Thoracic aorta (tissue), 2 donors: ENCODE measurements around the gene CAMK2B. TPM values are rescaled to one million over a fixed set of nuclear protein-coding genes. Genes with fewer than 3 reads are reported as not detected.

Source experiments
- ATAC-seq: fragments of 150-250 bp; one replicate; pipeline ENCODE4 v1.8.0; 2017; ENCODE audit warnings: low read depth; ENCODE audit not compliant: insufficient number of reproducible peaks, low FRiP score
- DNase-seq: peaks from one replicate; pipeline ENCODE4 v3.0.0-alpha.2; 2020; ENCODE audit warnings: low spot score
- H3K27ac ChIP-seq, 2 donors: fragments of 200-600 bp; sonication (generic); 1 replicate in 1 of 2; 2 replicates in 1 of 2; pipeline ENCODE4 v1.5.1; 2016; ENCODE audit warnings: mild to moderate bottlenecking in 2 of 2, moderate library complexity in 2 of 2
- H3K27me3 ChIP-seq: fragments of 200-600 bp; sonication (generic); replicated peaks from 2 replicates; pipeline ENCODE4 v1.6.0; 2016; ENCODE audit warnings: mild to moderate bottlenecking; ENCODE audit not compliant: insufficient read depth
- H3K36me3 ChIP-seq: fragments of 200-600 bp; sonication (generic); one replicate; pipeline ENCODE4 v1.5.1; 2016
- H3K4me1 ChIP-seq, 2 donors: fragments of 200-600 bp; sonication (generic); 1 replicate in 1 of 2; 2 replicates in 1 of 2; pipeline versions ENCODE4 v1.5.1 to v1.6.0; 2016; ENCODE audit warnings: low read depth in 2 of 2, mild to moderate bottlenecking in 1 of 2; ENCODE audit not compliant: control insufficient read depth in 1 of 2
- H3K4me3 ChIP-seq: fragments of 200-600 bp; sonication (generic); 2 replicates; pipeline ENCODE4 v1.5.1; 2016; ENCODE audit warnings: mild to moderate bottlenecking
- H3K9me3 ChIP-seq: fragments of 200-600 bp; sonication (generic); 2 replicates; pipeline ENCODE4 v1.5.1; 2016
- CTCF ChIP-seq: fragments of 200-600 bp; sonication (generic); IDR thresholded peaks from one replicate; pipeline ENCODE4 v1.5.1; 2019; ENCODE audit warnings: antibody characterized with exemption
- total RNA-seq, 2 donors: library from RNA; depleted of rRNA; stranded (reverse); fragments of >200 nt; gene quantifications; one replicate each; pipeline versions ENCODE4 v1.1.0 to v1.2.3, GENCODE V29; 2016

The CAMK2B gene
- total RNA-seq, 2 donors from 2014 or later, result 1.5 to 2.8 TPM

GRCh38 chr7:44187636-44188416 is 137.6 kb downstream of the CAMK2B start:
- no peak for TF ChIP-seq CTCF
- H3K9me3 ChIP-seq, result no peaks in the 10 kb centered on the region
- ATAC-seq (no peak), DNase-seq (no peak)
- no peak overlapping the region for H3K27ac ChIP-seq
- no peaks in the 10 kb centered on the region for H3K27me3 ChIP-seq
- H3K4me1 ChIP-seq, result no peaks in the 10 kb centered on the region
- H3K4me3 ChIP-seq, result no peak overlapping the region
- H3K36me3 ChIP-seq, result no peaks in the 10 kb centered on the region

- no peaks in the 10 kb centered on the region for H3K27me3 ChIP-seq
- H3K9me3 ChIP-seq, result no peaks in the 10 kb centered on the region
- H3K4me1 ChIP-seq, result no peaks in the 10 kb centered on the region
- no peak for ATAC-seq
- no peak overlapping the region for H3K27ac ChIP-seq
- H3K4me3 ChIP-seq, result no peak overlapping the region
- H3K36me3 ChIP-seq, result no peaks in the 10 kb centered on the region
- TF ChIP-seq CTCF, result no peak
- no peak for DNase-seq
These were observed 138.7 kb downstream of the CAMK2B start for GRCh38 chr7:44186736-44187135.

GRCh38 chr7:44185729-44186128 is 139.7 kb downstream of the CAMK2B start:
- Histone ChIP-seq H3K4me3 (no peak overlapping the region), H3K27ac (no peak overlapping the region), H3K36me3 (no peaks in the 10 kb centered on the region), H3K9me3 (no peaks in the 10 kb centered on the region), H3K27me3 (no peaks in the 10 kb centered on the region), H3K4me1 (no peaks in the 10 kb centered on the region)
- TF ChIP-seq CTCF, result no peak
- ATAC-seq, result no peak
- DNase-seq, result no peak

GRCh38 chr7:44184873-44185446 is 140.4 kb downstream of the CAMK2B start:
- Histone ChIP-seq H3K36me3 (no peaks in the 10 kb centered on the region), H3K27ac (no peak overlapping the region), H3K4me1 (no peaks in the 10 kb centered on the region), H3K27me3 (no peaks in the 10 kb centered on the region), H3K4me3 (no peak overlapping the region), H3K9me3 (no peaks in the 10 kb centered on the region)
- DNase-seq (no peak), ATAC-seq (no peak)
- no peak for TF ChIP-seq CTCF

GRCh38 chr7:44184206-44184872 is 141.1 kb downstream of the CAMK2B start:
- Histone ChIP-seq H3K4me3 (no peak overlapping the region), H3K36me3 (no peaks in the 10 kb centered on the region), H3K27me3 (no peaks in the 10 kb centered on the region), H3K27ac (no peak overlapping the region), H3K4me1 (no peaks in the 10 kb centered on the region), H3K9me3 (no peaks in the 10 kb centered on the region)
- ATAC-seq, result no peak
- DNase-seq, result no peak
- no peak for TF ChIP-seq CTCF
